ENCODE measurements around the gene ABLIM1. TPM values are rescaled to one million over a fixed set of nuclear protein-coding genes. Genes with fewer than 3 reads are reported as not detected.

Gene ABLIM1
- total RNA-seq, 2 experiments from 2014 or later = 137 to 149 TPM

- H3K4me1 Mint-ChIP-seq = peaks cover 9% of the 10 kb centered on the region
- no peaks in the 10 kb centered on the region for H3K36me3 Mint-ChIP-seq
- no peaks in the 10 kb centered on the region for H3K9me3 Mint-ChIP-seq
- peaks cover 3% of the 10 kb centered on the region for H3K27me3 Mint-ChIP-seq
- no peak for ATAC-seq (ENCODE audit: low read depth)
- no peak overlapping the region for H3K4me3 Mint-ChIP-seq
- no peak overlapping the region for H3K27ac Mint-ChIP-seq
- no peak for DNase-seq
- POLR2A ChIA-PET = no interaction called here
These were observed 8.7 kb downstream of the ABLIM1 start for GRCh38 chr10:114649217-114649903.

- Mint-ChIP-seq H3K4me3 (no peak overlapping the region), H3K4me1 (peaks cover 2% of the 10 kb centered on the region), H3K27ac (no peak overlapping the region), H3K27me3 (peaks cover 3% of the 10 kb centered on the region), H3K9me3 (no peaks in the 10 kb centered on the region), H3K36me3 (no peaks in the 10 kb centered on the region)
- no peak for ATAC-seq (ENCODE audit: low read depth)
- DNase-seq = no peak
- POLR2A ChIA-PET = no interaction called here
These were observed 9.7 kb downstream of the ABLIM1 start for GRCh38 chr10:114648368-114648767.

- H3K27ac Mint-ChIP-seq = no peak overlapping the region
- DNase-seq (no peak), ATAC-seq (ENCODE audit: low read depth) (no peak)
- H3K27me3 Mint-ChIP-seq = peaks cover 3% of the 10 kb centered on the region
- no peak overlapping the region for H3K4me3 Mint-ChIP-seq
- H3K9me3 Mint-ChIP-seq = no peaks in the 10 kb centered on the region
- POLR2A ChIA-PET = no interaction called here
- peaks cover 2% of the 10 kb centered on the region for H3K4me1 Mint-ChIP-seq
- no peaks in the 10 kb centered on the region for H3K36me3 Mint-ChIP-seq
These were observed 10.4 kb downstream of the ABLIM1 start for GRCh38 chr10:114647545-114648138.

GRCh38 chr10:114646426-114646825 is 11.6 kb downstream of the ABLIM1 start:
- Mint-ChIP-seq H3K4me1 (peaks cover 2% of the 10 kb centered on the region), H3K27ac (no peak overlapping the region), H3K27me3 (peaks cover 3% of the 10 kb centered on the region), H3K4me3 (no peak overlapping the region), H3K36me3 (no peaks in the 10 kb centered on the region), H3K9me3 (no peaks in the 10 kb centered on the region)
- DNase-seq (no peak), ATAC-seq (ENCODE audit: low read depth) (no peak)
- POLR2A ChIA-PET = no interaction called here

GRCh38 chr10:114645706-114646105 is 12.4 kb downstream of the ABLIM1 start:
- no peak for ATAC-seq (ENCODE audit: low read depth)
- H3K27ac Mint-ChIP-seq = no peak overlapping the region
- no peaks in the 10 kb centered on the region for H3K36me3 Mint-ChIP-seq
- DNase-seq = no peak
- POLR2A ChIA-PET = no interaction called here
- H3K9me3 Mint-ChIP-seq = no peaks in the 10 kb centered on the region
- H3K4me1 Mint-ChIP-seq = peaks cover 2% of the 10 kb centered on the region
- H3K27me3 Mint-ChIP-seq = peaks cover 3% of the 10 kb centered on the region
- H3K4me3 Mint-ChIP-seq = no peak overlapping the region

GRCh38 chr10:114643158-114643557 is 14.9 kb downstream of the ABLIM1 start:
- H3K27ac Mint-ChIP-seq = no peak overlapping the region
- DNase-seq = no peak
- no peaks in the 10 kb centered on the region for H3K36me3 Mint-ChIP-seq
- H3K4me1 Mint-ChIP-seq = no peaks in the 10 kb centered on the region
- POLR2A ChIA-PET = no interaction called here
- peaks cover 2% of the 10 kb centered on the region for H3K27me3 Mint-ChIP-seq
- H3K9me3 Mint-ChIP-seq = no peaks in the 10 kb centered on the region
- no peak overlapping the region for H3K4me3 Mint-ChIP-seq
- no peak for ATAC-seq (ENCODE audit: low read depth)

- no peak overlapping the region for H3K27ac Mint-ChIP-seq
- H3K4me3 Mint-ChIP-seq = no peak overlapping the region
- ATAC-seq (ENCODE audit: low read depth) (no peak), DNase-seq (no peak)
- peaks cover 2% of the 10 kb centered on the region for H3K27me3 Mint-ChIP-seq
- POLR2A ChIA-PET = no interaction called here
- H3K36me3 Mint-ChIP-seq = no peaks in the 10 kb centered on the region
- H3K9me3 Mint-ChIP-seq = no peaks in the 10 kb centered on the region
- no peaks in the 10 kb centered on the region for H3K4me1 Mint-ChIP-seq
These were observed 15.3 kb downstream of the ABLIM1 start for GRCh38 chr10:114642729-114643128.

GRCh38 chr10:114638821-114639625 is 19.1 kb downstream of the ABLIM1 start:
- Mint-ChIP-seq H3K27ac (no peak overlapping the region), H3K4me3 (no peak overlapping the region), H3K9me3 (no peaks in the 10 kb centered on the region), H3K36me3 (no peaks in the 10 kb centered on the region), H3K4me1 (no peaks in the 10 kb centered on the region), H3K27me3 (peaks cover 7% of the 10 kb centered on the region)
- ATAC-seq (ENCODE audit: low read depth) = no peak
- POLR2A ChIA-PET = no interaction called here
- DNase-seq = no peak

GRCh38 chr10:114635797-114636550 is 22.1 kb downstream of the ABLIM1 start:
- POLR2A ChIA-PET = no interaction called here
- ATAC-seq (ENCODE audit: low read depth) (no peak), DNase-seq (no peak)
- H3K9me3 Mint-ChIP-seq = no peaks in the 10 kb centered on the region
- peaks cover 10% of the 10 kb centered on the region for H3K4me1 Mint-ChIP-seq
- no peak overlapping the region for H3K27ac Mint-ChIP-seq
- no peaks in the 10 kb centered on the region for H3K36me3 Mint-ChIP-seq
- no peak overlapping the region for H3K4me3 Mint-ChIP-seq
- H3K27me3 Mint-ChIP-seq = peaks cover 34% of the 10 kb centered on the region

GRCh38 chr10:114635101-114635500 is 23.0 kb downstream of the ABLIM1 start:
- POLR2A ChIA-PET = no interaction called here
- H3K9me3 Mint-ChIP-seq = no peaks in the 10 kb centered on the region
- peaks cover 42% of the 10 kb centered on the region for H3K27me3 Mint-ChIP-seq
- no peaks in the 10 kb centered on the region for H3K36me3 Mint-ChIP-seq
- DNase-seq (no peak), ATAC-seq (ENCODE audit: low read depth) (no peak)
- H3K27ac Mint-ChIP-seq = no peak overlapping the region
- no peak overlapping the region for H3K4me3 Mint-ChIP-seq
- H3K4me1 Mint-ChIP-seq = peaks cover 12% of the 10 kb centered on the region

- POLR2A ChIA-PET = no interaction called here
- no peaks in the 10 kb centered on the region for H3K9me3 Mint-ChIP-seq
These were observed 23.5 kb downstream of the ABLIM1 start for GRCh38 chr10:114634609-114634979.

GRCh38 chr10:114632869-114633715 is 25.0 kb downstream of the ABLIM1 start:
- H3K27ac Mint-ChIP-seq = no peak overlapping the region
- H3K4me1 Mint-ChIP-seq = peaks cover 12% of the 10 kb centered on the region
- H3K36me3 Mint-ChIP-seq = no peaks in the 10 kb centered on the region
- POLR2A ChIA-PET = no interaction called here
- ATAC-seq (ENCODE audit: low read depth) (no peak), DNase-seq (no peak)
- H3K27me3 Mint-ChIP-seq = peaks cover 53% of the 10 kb centered on the region
- no peak overlapping the region for H3K4me3 Mint-ChIP-seq
- H3K9me3 Mint-ChIP-seq = no peaks in the 10 kb centered on the region

More at GRCh38 chr10:114634609-114634979, 23.5 kb downstream of the ABLIM1 start:
- peaks cover 12% of the 10 kb centered on the region for H3K4me1 Mint-ChIP-seq
- H3K4me3 Mint-ChIP-seq = no peak overlapping the region
- peaks cover 45% of the 10 kb centered on the region for H3K27me3 Mint-ChIP-seq
- no peak overlapping the region for H3K27ac Mint-ChIP-seq
- ATAC-seq (ENCODE audit: low read depth) (no peak), DNase-seq (no peak)
- H3K36me3 Mint-ChIP-seq = no peaks in the 10 kb centered on the region

All from activated naive CD8-positive, alpha-beta T cell treated with anti-CD3 and anti-CD28 coated beads, Interleukin-2, amount 10 ng/mL, durations not matched to agents 7 days and 5 days (primary cell).